GM18508 (cell line): Measurements from ENCODE around the gene DENND1A.

Experiments used
- ATAC-seq: cut with Tn5 transposase; IDR thresholded peaks from one replicate; pipeline ENCODE4 v1.9.1; 2021; ENCODE audit warnings: moderate number of reproducible peaks; ENCODE audit not compliant: insufficient read depth, unreplicated experiment

DENND1A gene

GRCh38 chr9:123371228-123371584 is 558.7 kb downstream of the DENND1A start:
- no peak for ATAC-seq

DNA sequence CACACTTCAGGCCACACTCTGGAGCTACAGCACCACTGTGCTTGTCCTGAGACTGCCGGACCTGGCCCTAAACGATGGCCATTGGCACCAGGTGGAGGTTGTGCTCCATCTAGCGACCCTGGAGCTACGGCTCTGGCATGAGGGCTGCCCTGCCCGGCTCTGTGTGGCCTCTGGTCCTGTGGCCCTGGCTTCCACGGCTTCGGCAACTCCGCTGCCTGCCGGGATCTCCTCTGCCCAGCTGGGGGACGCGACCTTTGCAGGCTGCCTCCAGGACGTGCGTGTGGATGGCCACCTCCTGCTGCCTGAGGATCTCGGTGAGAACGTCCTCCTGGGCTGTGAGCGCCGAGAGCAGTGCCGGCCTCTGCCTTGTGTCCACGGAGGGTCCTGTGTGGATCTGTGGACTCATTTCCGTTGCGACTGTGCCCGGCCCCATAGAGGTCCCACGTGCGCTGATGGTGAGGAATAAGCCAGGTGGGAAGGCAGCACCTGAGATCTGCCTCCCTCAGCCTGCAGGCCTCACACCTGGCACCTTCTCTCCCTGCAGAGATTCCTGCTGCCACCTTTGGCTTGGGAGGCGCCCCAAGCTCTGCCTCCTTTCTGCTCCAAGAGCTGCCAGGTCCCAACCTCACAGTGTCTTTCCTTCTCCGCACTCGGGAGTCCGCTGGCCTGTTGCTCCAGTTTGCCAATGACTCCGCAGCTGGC is 559.2 kb downstream of the DENND1A start:
- ATAC-seq: no peak

DNA sequence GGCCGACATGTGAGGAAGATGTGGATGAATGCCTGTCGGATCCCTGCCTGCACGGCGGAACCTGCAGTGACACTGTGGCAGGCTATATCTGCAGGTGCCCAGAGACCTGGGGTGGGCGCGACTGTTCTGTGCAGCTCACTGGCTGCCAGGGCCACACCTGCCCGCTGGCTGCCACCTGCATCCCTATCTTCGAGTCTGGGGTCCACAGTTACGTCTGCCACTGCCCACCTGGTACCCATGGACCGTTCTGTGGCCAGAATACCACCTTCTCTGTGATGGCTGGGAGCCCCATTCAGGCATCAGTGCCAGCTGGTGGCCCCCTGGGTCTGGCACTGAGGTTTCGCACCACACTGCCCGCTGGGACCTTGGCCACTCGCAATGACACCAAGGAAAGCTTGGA is 559.8 kb downstream of the DENND1A start:
- ATAC-seq: no peak

GRCh38 chr9:123369296-123369695 is 560.6 kb downstream of the DENND1A start:
- ATAC-seq: no peak

GRCh38 chr9:123368536-123369153 is 561.3 kb downstream of the DENND1A start:
- no peak for ATAC-seq

DNA sequence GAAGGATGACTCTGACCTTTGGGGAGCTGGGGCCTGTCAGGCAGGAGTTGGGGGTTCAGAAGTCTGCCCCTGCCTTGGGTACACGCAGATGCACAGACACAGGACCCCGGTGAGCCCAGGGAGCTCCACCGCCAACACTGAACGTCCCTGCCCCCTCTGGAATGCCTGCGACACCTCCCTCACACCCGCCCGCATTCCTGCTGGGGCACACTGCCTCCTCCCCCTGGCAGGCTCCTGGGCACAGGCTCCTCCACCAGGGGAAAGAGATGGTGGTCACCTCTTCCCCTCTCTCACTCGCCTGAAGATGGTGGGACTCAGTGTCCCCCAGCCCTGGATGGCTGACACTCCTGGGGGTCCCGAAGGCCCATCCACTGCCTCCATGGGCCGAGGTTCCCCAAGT is 561.9 kb downstream of the DENND1A start:
- ATAC-seq: no peak

GRCh38 chr9:123365881-123366528 is 563.9 kb downstream of the DENND1A start:
- no peak for ATAC-seq

- ATAC-seq: no peak
Observed at GRCh38 chr9:123365287-123365880, 564.5 kb downstream of the DENND1A start.

GRCh38 chr9:123364241-123364824 is 565.6 kb downstream of the DENND1A start:
- ATAC-seq: no peak

DNA sequence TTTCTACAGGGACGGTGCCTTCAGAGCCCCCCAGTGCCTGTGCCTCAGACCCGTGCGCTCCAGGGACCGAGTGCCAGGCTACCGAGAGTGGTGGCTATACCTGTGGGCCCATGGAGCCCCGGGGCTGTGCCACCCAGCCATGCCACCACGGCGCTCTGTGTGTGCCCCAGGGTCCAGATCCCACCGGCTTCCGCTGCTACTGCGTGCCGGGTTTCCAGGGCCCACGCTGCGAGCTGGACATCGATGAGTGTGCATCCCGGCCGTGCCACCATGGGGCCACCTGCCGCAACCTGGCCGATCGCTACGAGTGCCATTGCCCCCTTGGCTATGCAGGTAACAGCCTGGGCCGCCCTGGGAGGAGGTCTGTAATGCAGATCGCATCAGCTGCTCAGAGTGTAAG is 567.1 kb downstream of the DENND1A start:
- no peak for ATAC-seq

DNA sequence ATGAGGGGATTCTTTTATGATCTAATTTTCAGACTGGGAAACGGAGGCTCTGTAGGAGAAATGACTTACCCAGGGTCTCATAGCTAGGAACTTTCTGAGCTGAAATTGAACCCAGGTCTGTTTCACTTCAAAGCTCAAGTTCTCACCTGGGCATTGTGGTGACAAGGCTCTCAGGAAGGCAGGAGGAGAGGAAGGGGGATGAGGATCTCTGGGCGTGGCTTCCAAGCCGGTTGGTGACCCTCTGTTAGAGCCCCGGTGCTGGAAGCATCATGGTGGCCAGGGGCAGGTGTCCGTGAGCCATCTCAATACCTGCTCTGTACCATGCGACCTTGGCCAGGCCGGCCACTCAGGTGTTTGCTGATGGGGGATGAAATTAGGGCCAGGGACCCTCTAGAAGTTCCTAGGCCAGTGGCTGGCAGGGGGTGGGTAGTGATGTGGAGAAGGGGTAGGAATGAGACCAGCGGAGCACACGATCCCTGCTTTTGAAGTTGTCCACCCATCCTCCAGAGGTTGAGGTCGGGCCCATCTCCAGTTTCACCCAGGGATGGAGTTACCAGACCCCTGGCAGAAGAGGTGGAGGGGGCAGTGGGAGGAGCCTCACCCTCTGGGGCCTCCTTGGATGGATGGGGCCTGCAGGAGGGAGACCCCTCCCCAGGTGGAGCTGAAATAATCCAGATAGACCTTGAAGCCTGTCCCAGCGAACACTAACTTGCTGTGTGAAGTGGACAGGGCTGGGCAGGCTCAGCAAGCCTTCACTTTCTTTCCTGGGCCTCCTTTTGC is 568.0 kb downstream of the DENND1A start:
- ATAC-seq: no peak

GRCh38 chr9:123361086-123361730 is 568.7 kb downstream of the DENND1A start:
- ATAC-seq: no peak

- no peak for ATAC-seq
Observed at GRCh38 chr9:123360161-123361085, 569.5 kb downstream of the DENND1A start.

DNA sequence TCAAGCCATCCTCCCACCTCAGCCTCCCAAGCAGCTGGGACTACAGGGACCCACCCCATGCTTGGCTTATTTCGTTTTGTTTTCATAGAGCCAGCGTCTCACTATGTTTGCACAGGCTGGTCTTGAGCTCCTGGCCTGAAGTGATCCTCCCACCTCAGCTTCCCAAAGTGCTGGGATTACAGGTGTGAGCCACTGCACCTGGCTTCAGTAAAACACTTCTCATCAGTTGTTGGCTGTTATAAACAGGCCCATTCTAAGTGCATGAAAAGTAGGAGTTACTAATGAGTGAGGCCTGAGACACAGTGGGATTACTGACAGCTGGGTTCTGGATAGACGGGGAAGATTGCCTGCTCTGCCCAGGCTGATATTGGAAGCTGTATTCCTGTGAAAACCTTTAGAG is 570.4 kb downstream of the DENND1A start:
- no peak for ATAC-seq

GRCh38 chr9:123359106-123359505 is 570.8 kb downstream of the DENND1A start:
- no peak for ATAC-seq

DNA sequence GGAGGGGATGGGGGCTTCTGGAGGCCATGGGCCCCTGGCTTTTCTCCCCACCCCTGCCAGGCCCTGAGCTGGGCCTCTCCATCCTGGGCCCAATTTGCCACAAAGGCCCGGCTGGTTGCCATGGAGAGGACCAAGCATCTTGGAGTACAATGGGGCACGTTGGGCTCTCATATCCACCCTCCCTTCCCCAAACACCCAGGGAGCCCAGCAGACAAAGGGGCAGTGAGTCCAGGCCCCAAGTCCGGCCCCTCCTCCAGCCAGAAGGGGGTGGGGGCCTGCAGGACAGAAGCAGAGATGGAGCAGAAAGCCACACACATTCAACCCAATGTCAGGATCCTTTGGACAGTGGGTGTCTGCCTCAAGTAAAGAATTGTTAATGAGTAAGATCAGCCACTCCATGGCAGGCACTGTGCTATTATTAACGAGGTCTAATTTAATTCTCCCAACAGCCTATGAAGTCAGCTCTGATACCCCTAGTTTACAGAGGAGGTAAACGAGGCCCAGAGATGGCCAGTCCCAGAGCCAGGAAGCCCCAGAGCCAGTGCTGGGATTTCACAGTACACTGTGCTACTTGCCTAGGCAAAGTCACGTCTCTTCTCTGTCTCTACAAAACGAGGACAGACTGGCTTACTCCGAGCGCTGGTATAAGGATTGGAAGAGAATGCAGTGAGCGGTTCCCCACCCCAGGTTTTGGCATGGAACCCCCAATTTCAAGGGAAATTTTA is 571.6 kb downstream of the DENND1A start:
- ATAC-seq: no peak

- ATAC-seq: no peak
Observed at GRCh38 chr9:123357743-123358059, 572.2 kb downstream of the DENND1A start.
